Neural progenitor cell (in vitro differentiated cells): ENCODE results near the gene WFIKKN1. TPM values are rescaled to one million over a fixed set of nuclear protein-coding genes. Genes with fewer than 3 reads are reported as not detected.

Experiments
- DNase-seq: peaks from one replicate; pipeline ENCODE4 v3.0.0-alpha.2; 2016; ENCODE audit warnings: low spot score
- H2AFZ ChIP-seq: fragments of 200-600 bp; sonication (generic); replicated peaks from 2 replicates; pipeline ENCODE4 v1.6.1; 2016; ENCODE audit warnings: antibody characterized with exemption
- H3F3A ChIP-seq: fragments of 200-600 bp; sonication (generic); 2 replicates; pipeline ENCODE4 v1.6.1; 2016; ENCODE audit warnings: antibody characterized with exemption, low read depth
- H3K27ac ChIP-seq: fragments of 200-600 bp; sonication (generic); 2 replicates; pipeline ENCODE4 v1.5.1; 2016; ENCODE audit warnings: mild to moderate bottlenecking
- H3K27me3 ChIP-seq: fragments of 200-600 bp; sonication (generic); 2 replicates; pipeline ENCODE4 v1.6.1; 2016; ENCODE audit warnings: mild to moderate bottlenecking, moderate library complexity
- H3K36me3 ChIP-seq: fragments of 200-600 bp; sonication (generic); 2 replicates; pipeline ENCODE4 v1.5.1; 2016
- H3K4me1 ChIP-seq: fragments of 200-600 bp; sonication (generic); 2 replicates; pipeline ENCODE4 v1.6.1; 2016; ENCODE audit warnings: mixed run types
- H3K4me2 ChIP-seq: fragments of 200-600 bp; sonication (generic); 2 replicates; pipeline ENCODE4 v1.6.1; 2016
- H3K4me3 ChIP-seq: fragments of 200-600 bp; sonication (generic); 2 replicates; pipeline ENCODE4 v1.5.1; 2016
- H3K79me2 ChIP-seq: fragments of 200-600 bp; sonication (generic); 2 replicates; pipeline ENCODE4 v1.6.1; 2016; ENCODE audit warnings: low read depth
- H3K9ac ChIP-seq: fragments of 200-600 bp; sonication (generic); 2 replicates; pipeline ENCODE4 v1.6.1; 2016
- H3K9me3 ChIP-seq: fragments of 200-600 bp; sonication (generic); 2 replicates; pipeline ENCODE4 v1.5.1; 2016; ENCODE audit warnings: low read depth
- H4K20me1 ChIP-seq: fragments of 200-600 bp; sonication (generic); 2 replicates; pipeline ENCODE4 v1.6.1; 2016; ENCODE audit warnings: low read depth
- H3K27ac Mint-ChIP-seq: 3 replicates; pipeline ENCODE4 v1.8.0; 2021; ENCODE audit warnings: mixed read lengths
- H3K27me3 Mint-ChIP-seq: 2 replicates; pipeline ENCODE4 v1.8.0; 2022; ENCODE audit warnings: low read depth, mild to moderate bottlenecking, inconsistent platforms, moderate library complexity, mixed read lengths; ENCODE audit not compliant: insufficient read depth
- H3K36me3 Mint-ChIP-seq: 3 replicates; pipeline ENCODE4 v1.8.0; 2021; ENCODE audit warnings: mixed read lengths
- H3K4me1 Mint-ChIP-seq: 3 replicates; pipeline ENCODE4 v1.8.0; 2021; ENCODE audit warnings: mixed read lengths
- H3K4me3 Mint-ChIP-seq: 3 replicates; pipeline ENCODE4 v1.8.0; 2021; ENCODE audit warnings: mild to moderate bottlenecking, moderate library complexity, mixed read lengths
- H3K9me3 Mint-ChIP-seq: 3 replicates; pipeline ENCODE4 v1.8.0; 2020; ENCODE audit warnings: mixed read lengths
- EZH2 ChIP-seq: fragments of 200-600 bp; sonication (generic); IDR thresholded peaks from 2 replicates; pipeline ENCODE4 v1.6.1; 2017; ENCODE audit warnings: antibody characterized with exemption, mild to moderate bottlenecking, moderate library complexity
- EZH2phosphoT487 ChIP-seq: fragments of 200-600 bp; sonication (generic); IDR thresholded peaks from 2 replicates; pipeline ENCODE4 v1.6.1; 2017; ENCODE audit warnings: antibody characterized with exemption
- total RNA-seq: library from RNA; depleted of rRNA; stranded (reverse); fragments of >200 nt; gene quantifications from 2 replicates; pipeline ENCODE4 v1.2.3, GENCODE V29; 2015; ENCODE audit warnings: low replicate concordance
- TF ChIP-seq, protein P1 (sequence below): fragments of 200-600 bp; sonication (generic); IDR thresholded peaks from 2 replicates; pipeline ENCODE4 v1.5.1; 2017; ENCODE audit warnings: antibody characterized with exemption, mild to moderate bottlenecking

The WFIKKN1 gene
- total RNA-seq, 1 donor from 2014 or later, result 5.9 TPM

DNA sequence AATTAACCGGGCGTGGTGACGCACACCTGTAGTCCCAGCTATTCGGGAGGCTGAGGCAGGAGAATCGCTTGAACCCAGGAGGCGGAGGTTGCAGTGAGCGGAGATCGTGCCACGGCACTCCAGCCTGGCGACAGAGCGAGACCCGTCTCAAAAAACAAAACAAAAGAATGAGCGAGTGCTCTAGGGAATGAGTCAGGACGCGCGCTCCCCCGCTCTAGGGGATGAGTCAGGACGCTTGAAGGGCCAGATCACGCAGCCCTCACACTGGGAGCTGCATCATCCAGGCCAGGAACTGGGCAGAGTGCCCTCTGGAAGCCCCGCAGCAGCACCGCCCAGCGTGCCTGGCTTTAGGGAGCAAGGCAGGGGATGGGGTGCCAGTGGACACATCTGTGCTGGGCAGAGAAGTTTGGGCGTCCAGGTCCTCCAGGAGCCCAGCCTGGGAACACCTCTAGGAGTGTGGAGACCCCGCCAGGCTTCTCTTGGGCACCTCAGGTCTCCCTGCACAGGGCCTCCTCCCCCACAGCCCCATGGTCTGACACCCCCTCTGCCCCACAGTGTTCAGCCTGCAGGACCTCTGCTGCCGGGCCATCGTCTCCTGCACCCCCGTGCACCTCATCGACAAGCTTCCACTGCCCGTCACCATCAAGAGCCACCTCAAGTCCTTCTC lies 3.9 kb upstream of the WFIKKN1 start:
- DNase-seq, result no peak
- H3K4me2 ChIP-seq, result no peak overlapping the region
- no peak overlapping the region for H3K4me3 ChIP-seq
- H3K27me3 ChIP-seq, result no peaks in the 10 kb centered on the region
- no peak overlapping the region for H3K4me3 Mint-ChIP-seq
- H2AFZ ChIP-seq, result no peak overlapping the region
- H3K4me1 Mint-ChIP-seq, result peaks cover 30% of the 10 kb centered on the region
- peaks cover 5% of the 10 kb centered on the region for H3K36me3 Mint-ChIP-seq
- no peaks in the 10 kb centered on the region for H3K36me3 ChIP-seq
- peaks cover 22% of the 10 kb centered on the region for H4K20me1 ChIP-seq
- H3K4me1 ChIP-seq, result peaks cover 21% of the 10 kb centered on the region
- H3K79me2 ChIP-seq, result no peaks in the 10 kb centered on the region
- H3F3A ChIP-seq, result peaks cover 29% of the 10 kb centered on the region
- H3K9me3 ChIP-seq, result no peaks in the 10 kb centered on the region
- H3K9ac ChIP-seq, result no peak overlapping the region
- H3K27me3 Mint-ChIP-seq, result peaks cover 5% of the 10 kb centered on the region
- no peak for TF ChIP-seq EZH2
- TF ChIP-seq, protein P1, sequence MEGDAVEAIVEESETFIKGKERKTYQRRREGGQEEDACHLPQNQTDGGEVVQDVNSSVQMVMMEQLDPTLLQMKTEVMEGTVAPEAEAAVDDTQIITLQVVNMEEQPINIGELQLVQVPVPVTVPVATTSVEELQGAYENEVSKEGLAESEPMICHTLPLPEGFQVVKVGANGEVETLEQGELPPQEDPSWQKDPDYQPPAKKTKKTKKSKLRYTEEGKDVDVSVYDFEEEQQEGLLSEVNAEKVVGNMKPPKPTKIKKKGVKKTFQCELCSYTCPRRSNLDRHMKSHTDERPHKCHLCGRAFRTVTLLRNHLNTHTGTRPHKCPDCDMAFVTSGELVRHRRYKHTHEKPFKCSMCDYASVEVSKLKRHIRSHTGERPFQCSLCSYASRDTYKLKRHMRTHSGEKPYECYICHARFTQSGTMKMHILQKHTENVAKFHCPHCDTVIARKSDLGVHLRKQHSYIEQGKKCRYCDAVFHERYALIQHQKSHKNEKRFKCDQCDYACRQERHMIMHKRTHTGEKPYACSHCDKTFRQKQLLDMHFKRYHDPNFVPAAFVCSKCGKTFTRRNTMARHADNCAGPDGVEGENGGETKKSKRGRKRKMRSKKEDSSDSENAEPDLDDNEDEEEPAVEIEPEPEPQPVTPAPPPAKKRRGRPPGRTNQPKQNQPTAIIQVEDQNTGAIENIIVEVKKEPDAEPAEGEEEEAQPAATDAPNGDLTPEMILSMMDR, result no peak
- TF ChIP-seq EZH2phosphoT487, result no peak
- no peak overlapping the region for H3K27ac Mint-ChIP-seq
- no peaks in the 10 kb centered on the region for H3K9me3 Mint-ChIP-seq
- H3K27ac ChIP-seq, result no peak overlapping the region

DNA sequence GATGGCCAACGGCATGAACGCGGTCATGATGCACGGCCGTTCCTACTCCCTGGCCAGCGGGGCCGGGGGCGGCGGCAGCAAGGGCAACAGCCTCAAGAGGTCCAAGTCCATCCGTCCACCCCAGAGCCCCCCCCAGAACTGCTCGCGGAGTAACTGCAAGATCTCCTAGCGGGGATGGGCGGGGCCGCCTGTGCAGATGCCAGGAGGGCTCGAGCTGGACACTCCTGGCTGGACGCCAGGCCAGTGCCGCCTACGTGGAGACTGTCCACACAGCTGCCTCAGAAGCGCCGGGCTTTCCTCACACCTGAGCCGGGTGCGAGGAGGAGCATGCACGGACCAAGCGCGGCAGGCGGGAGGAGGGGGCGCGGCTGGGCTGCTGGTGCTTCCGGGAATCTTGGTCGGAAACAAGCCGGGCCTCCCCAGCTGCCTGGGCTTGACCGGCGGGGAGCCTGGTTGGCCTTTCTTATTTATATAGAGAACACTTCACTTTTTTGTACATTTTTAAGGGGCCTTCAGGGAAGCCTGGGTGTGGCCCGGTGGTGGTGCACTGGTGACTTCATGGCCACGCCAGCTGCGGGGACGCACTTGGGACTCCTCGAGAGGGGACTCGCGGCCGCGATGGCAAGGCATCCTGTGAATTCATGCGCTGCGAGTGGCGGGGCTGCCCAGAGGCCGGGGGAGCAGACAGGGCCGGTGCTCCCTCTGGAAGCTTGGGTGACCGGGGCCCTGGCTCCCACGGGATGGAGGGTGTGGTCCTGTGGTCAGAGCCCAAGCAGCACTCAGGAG lies 3.1 kb upstream of the WFIKKN1 start:
- Histone ChIP-seq H4K20me1 (peaks cover 26% of the 10 kb centered on the region), H3K27me3 (no peaks in the 10 kb centered on the region), H3K9ac (no peak overlapping the region), H3F3A (peaks cover 24% of the 10 kb centered on the region), H3K4me2 (no peak overlapping the region), H3K4me1 (peaks cover 26% of the 10 kb centered on the region), H3K36me3 (no peaks in the 10 kb centered on the region), H3K9me3 (no peaks in the 10 kb centered on the region), H3K27ac (no peak overlapping the region), H2AFZ (no peak overlapping the region), H3K4me3 (no peak overlapping the region), H3K79me2 (no peaks in the 10 kb centered on the region)
- Mint-ChIP-seq H3K27ac (no peak overlapping the region), H3K36me3 (peaks cover 5% of the 10 kb centered on the region), H3K9me3 (no peaks in the 10 kb centered on the region), H3K27me3 (peaks cover 5% of the 10 kb centered on the region), H3K4me3 (peak overlapping the region; percentile 35), H3K4me1 (peaks cover 30% of the 10 kb centered on the region)
- no peak for DNase-seq
- no peak for TF ChIP-seq EZH2phosphoT487
- TF ChIP-seq, protein P1, result no peak
- no peak for TF ChIP-seq EZH2

DNA sequence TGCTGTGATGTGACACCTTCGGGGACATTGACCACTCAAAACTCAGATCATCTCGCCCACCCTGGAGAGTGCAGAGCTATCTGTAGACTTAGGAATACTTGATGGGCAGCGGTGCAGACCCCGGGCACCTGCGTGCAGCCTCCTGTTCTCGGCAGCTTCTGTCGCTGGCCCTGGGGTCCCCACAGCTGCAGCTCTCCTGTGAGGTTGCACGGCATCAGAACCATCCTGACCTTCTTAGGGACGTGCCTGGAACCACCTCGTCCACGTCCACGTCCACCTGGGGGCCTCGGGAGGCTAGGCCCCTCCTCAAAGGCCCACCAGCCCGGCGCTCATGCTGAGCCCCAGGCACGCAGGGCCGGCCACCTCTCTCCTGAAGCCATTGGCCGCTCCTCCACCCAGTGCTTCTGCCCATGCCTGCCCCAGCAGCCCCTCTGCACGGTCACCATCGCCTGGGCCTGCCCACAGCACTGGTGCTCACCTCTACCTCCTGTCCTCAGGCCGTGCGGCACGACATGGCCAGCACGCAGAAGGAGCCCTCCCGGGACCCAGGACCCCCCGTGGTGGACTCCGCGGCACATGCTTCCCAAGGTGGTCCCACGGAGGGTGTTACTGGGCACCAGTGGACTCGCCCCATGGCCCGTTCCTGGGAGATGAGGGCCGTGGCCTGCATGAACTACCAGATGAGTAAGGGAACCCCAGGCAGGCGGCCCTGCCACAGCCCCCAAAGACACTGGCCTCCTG lies 2.3 kb upstream of the WFIKKN1 start:
- H3K27ac Mint-ChIP-seq, result peak overlapping the region; percentile 97
- peak overlapping the region; percentile 89 for H3K27ac ChIP-seq

More for the DNA sequence above, 2.3 kb upstream of the WFIKKN1 start:
- TF ChIP-seq, protein P1, result no peak
- TF ChIP-seq EZH2phosphoT487 (no peak), EZH2 (no peak)
- H3K4me2 ChIP-seq, result peak overlapping the region; percentile 93
- peaks cover 5% of the 10 kb centered on the region for H3K36me3 Mint-ChIP-seq
- peaks cover 26% of the 10 kb centered on the region for H3K4me1 ChIP-seq
- H2AFZ ChIP-seq, result no peak overlapping the region
- H3K27me3 Mint-ChIP-seq, result peaks cover 5% of the 10 kb centered on the region
- H3K9me3 ChIP-seq, result no peaks in the 10 kb centered on the region
- H3K9ac ChIP-seq, result no peak overlapping the region
- peaks cover 30% of the 10 kb centered on the region for H3K4me1 Mint-ChIP-seq
- H4K20me1 ChIP-seq, result peaks cover 26% of the 10 kb centered on the region
- H3K4me3 ChIP-seq, result no peak overlapping the region
- DNase-seq, result no peak
- H3K36me3 ChIP-seq, result no peaks in the 10 kb centered on the region
- H3K9me3 Mint-ChIP-seq, result no peaks in the 10 kb centered on the region
- H3K79me2 ChIP-seq, result no peaks in the 10 kb centered on the region
- H3K27me3 ChIP-seq, result no peaks in the 10 kb centered on the region
- H3K4me3 Mint-ChIP-seq, result peak overlapping the region; percentile 81
- H3F3A ChIP-seq, result peaks cover 24% of the 10 kb centered on the region
